ENCODE data around the gene MBNL1. TPM values are rescaled to one million over a fixed set of nuclear protein-coding genes. Genes with fewer than 3 reads are reported as not detected.

The MBNL1 gene
- 100 to 1,000 TPM; 371 to 382 TPM for total RNA-seq

DNA sequence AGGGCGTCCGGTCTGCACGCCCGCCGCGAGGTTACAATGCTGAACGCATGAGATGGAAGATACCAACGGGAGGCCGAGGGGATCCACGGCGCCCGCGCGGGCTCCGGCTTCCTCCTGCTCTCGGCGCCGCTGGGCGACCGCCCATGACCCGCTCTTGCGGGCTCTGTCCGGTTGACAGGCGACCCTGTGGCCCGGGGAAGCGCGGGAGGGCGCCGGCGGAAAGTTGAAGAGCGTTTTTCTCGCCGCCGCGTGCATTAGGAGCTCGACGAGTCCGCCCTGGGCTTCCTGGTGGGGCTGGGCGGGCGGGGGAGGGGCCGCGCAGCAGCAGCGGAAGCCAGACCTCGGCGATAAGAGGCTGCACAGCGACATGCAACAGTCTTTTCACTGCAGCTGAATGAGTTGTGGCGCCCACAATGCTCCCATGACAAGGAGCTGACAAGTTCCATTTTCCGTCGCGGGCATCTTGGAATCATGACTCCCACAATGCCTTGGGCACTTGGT lies at the start of gene MBNL1:
Gene MBNL1 (plus strand): TSS at position 375 of the 501 bp plus-strand sequence. CDS start 31,265 bp downstream, outside the sequence.
- CTCF ChIA-PET = interaction anchor here (0.6 to 1.6 kb wide), 4 partner anchors 9 to 28 kb away, joined by 3 to 8 read pairs (median 5); no protein-coding TSS in a partner anchor
- POLR2A ChIA-PET = interaction anchor here (0.6 to 3.3 kb wide), 22 partner anchors 9 to 1068 kb away, joined by 3 to 56 read pairs (median 4); no protein-coding TSS in a partner anchor

GRCh38 chr3:152219216-152219615 lies 49.5 kb upstream of the MBNL1 start:
- POLR2A ChIA-PET = no interaction called here
- CTCF ChIA-PET = interaction anchor here (1.2 kb wide), 1 partner anchor 16 kb away, joined by 3 read pairs; no protein-coding TSS in a partner anchor

GRCh38 chr3:152219769-152220255 lies 48.9 kb upstream of the MBNL1 start:
- ChIA-PET POLR2A (no interaction called here), CTCF (interaction anchor here (1.2 kb wide), 1 partner anchor 17 kb away, joined by 3 read pairs; no protein-coding TSS in a partner anchor)

GRCh38 chr3:152222327-152222726 lies 46.4 kb upstream of the MBNL1 start:
- ChIA-PET CTCF (no interaction called here), POLR2A (no interaction called here)

DNA sequence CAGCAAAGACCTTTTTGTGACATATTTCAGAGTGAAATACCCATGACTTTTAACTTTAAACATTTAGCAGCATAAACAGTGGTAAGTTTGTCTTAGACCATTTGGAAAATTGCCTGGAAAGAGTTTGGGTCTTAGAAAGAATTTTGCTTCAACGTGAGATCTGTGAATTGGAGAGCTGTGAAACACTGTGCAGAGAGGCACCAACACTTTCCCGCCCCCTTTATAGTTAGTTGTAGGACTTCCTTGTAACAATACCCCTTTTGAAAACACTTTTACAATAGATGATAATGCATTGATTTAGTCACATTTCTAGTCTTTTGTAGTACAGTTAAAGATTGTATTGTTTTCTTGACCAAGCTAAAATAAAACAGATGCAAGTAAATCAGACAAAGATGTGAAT lies 43.5 kb upstream of the MBNL1 start:
- POLR2A ChIA-PET = no interaction called here
- CTCF ChIA-PET = no interaction called here

- CTCF ChIA-PET = no interaction called here
- POLR2A ChIA-PET = no interaction called here
Observed at GRCh38 chr3:152226176-152226575, 42.6 kb upstream of the MBNL1 start.

- ChIA-PET POLR2A (no interaction called here), CTCF (no interaction called here)
Observed at GRCh38 chr3:152227027-152227426, 41.7 kb upstream of the MBNL1 start.

- POLR2A ChIA-PET = no interaction called here
- CTCF ChIA-PET = no interaction called here
Observed at GRCh38 chr3:152229692-152230091, 39.0 kb upstream of the MBNL1 start.

DNA sequence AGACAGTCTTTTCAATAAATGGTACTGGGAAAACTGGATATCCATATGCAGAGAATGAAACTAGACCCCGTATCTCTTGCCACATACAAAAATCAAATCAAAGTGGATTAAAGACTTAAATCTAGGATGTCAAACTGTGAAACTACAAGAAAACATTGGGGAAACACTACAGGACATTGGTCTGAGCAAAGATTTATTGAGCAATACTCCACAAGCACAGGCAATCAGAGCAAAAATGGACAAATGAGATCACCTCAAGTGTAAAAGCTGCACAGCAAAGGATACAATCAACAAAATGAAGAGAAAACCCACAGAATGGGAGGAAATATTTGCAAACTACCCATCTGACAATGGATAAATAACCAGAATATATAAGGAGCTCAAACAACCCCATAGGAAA lies 38.4 kb upstream of the MBNL1 start:
- POLR2A ChIA-PET = no interaction called here
- CTCF ChIA-PET = no interaction called here

DNA sequence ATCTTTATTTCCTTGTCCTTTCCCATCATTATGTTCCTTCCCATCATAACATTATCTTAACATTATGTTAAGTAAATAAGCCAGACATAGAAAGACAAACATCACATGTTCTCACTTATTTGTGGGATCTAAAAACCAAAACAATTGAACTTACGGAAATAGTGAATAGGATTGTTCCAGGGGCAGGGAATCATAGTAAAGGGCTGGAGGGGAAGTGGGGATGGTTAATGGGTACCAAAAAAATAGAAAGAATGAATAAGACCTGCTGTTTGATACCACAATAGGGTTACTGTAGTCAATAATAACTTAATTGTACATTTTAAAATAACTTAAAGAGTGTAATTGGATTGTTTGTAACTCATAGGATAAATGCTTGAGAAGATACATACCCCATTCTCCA lies 36.7 kb upstream of the MBNL1 start:
- ChIA-PET CTCF (no interaction called here), POLR2A (no interaction called here)

GRCh38 chr3:152232679-152233078 lies 36.0 kb upstream of the MBNL1 start:
- CTCF ChIA-PET = no interaction called here
- POLR2A ChIA-PET = no interaction called here

DNA sequence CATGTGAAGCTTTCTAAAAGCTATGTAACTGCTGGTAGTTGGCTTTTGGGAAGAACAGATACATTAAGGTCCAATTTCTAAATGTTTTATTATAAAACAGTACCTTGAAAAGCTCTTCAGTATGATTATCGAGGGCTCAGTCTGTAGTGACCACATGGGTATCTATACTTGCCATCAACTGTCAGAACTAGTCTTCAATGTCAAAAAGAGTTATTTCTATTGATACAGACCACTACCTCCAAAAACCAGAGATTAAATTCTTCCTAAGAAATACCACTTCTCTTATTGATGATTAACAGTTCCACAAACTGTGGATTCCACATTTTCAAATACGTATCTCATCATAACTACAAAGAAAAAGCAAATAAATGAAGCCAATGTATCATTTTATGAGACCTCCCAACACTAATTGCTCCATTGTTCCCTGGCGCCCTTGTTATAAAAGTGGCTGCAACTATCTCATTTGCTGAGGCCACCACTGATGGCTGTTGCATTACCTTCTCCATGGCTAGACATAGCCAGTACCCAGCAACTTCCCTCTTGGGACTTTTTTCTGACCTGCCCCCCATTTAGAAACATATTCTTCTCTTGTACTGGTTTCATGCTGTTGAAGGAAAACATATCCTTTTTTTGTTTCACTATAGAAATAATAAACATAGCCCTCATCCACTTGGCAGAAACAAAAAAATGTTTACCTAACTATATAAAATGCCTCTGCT lies 33.9 kb upstream of the MBNL1 start:
- ChIA-PET POLR2A (no interaction called here), CTCF (no interaction called here)

DNA sequence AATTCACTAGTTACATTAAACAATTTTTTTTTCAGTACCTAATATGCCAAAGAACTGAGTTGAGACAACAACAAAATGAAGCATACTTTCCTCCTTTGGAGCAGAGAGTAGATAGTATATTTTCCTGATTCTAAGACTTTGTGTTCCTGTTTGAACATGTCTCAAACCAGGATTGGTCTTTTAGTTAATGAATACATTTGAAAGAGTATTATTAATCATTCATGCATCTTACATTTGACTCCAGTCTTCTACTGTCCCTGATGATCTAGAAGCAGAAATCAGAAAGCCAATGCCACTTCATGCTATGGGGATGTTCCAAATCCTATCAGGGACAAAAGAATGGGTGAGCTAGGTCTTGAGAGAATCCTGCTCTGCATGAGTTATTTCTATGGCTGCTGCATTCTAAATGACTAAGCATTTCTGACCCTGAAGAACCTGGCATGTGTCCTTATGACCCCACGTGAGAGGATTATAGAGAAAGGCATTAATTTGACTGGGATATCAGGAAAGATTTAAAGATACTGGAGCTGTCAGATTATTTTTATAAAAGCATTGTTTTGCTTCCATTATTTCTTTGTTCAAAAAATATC lies 32.9 kb upstream of the MBNL1 start:
- ChIA-PET POLR2A (no interaction called here), CTCF (no interaction called here)

GRCh38 chr3:152236716-152237115 lies 32.0 kb upstream of the MBNL1 start:
- POLR2A ChIA-PET = no interaction called here
- CTCF ChIA-PET = interaction anchor here (0.6 kb wide), 1 partner anchor 166 kb away, joined by 3 read pairs; no protein-coding TSS in a partner anchor

- ChIA-PET CTCF (no interaction called here), POLR2A (no interaction called here)
Observed at GRCh38 chr3:152241142-152242017, 27.3 kb upstream of the MBNL1 start.

DNA sequence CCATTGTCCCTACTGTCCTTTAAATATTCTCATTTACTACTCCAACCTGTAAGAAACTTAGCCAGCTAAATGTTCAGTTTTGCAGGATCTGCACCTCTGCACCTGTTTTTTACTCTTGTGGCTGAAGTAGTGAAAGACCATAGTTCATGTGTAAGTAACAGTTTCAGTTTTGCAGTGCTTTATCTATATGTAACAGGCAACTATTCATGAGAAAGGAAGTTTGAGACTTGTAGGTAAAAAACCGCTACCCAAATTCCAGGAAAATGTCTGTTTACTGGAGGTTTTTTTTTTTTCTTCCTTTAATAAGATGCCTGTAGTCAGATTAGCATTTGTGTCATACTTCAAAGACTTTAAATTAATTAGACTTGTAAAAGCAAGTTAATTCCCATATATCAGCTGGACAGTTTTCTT lies 25.4 kb upstream of the MBNL1 start:
- ChIA-PET POLR2A (interaction anchor here (1.1 to 4.1 kb wide), 5 partner anchors 14 to 50 kb away, joined by 4 to 48 read pairs (median 8); partner anchors contain the start of gene MBNL1), CTCF (interaction anchor here (0.5 to 2.0 kb wide), 4 partner anchors 26 to 49 kb away, joined by 3 to 7 read pairs (median 6); partner anchors contain the start of gene MBNL1)

DNA sequence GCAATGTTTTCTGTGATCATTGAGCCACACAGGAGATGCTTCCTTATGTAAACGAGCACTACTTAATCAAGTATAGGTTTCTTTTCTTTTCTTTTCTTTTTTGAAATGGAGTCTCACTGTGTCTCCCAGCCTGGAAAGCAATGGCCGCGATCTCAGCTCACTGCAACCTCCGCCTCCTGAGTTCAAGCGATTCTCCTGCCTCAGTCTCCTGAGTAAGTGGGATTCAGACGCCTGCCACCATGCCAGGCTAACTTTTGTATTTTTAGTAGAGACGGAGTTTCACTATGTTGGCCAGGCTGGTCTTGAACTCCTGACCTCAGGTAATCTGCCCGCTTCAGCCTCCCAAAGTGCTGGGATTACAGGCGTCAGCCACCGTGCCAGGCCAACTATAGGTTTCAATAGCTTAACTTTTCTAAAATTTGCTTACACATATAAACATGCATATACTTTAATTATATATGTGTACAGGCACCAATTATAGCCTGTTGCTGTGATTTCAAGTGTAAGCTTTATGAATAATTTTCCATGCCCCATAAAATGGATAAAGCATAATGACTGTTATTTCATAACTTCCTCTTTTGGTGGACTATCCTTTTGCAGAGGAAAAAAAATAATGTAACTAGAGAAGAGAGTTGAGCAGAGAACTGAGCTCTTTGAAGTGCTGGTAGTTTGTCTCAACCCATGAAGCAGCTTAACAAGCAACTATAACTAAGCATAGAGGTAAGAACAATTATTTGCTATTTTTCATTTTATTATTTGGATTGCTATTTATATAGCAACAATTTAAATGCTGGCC lies 24.8 kb upstream of the MBNL1 start:
- POLR2A ChIA-PET = interaction anchor here (0.6 to 4.1 kb wide), 11 partner anchors 10 to 71 kb away, joined by 3 to 48 read pairs (median 4); partner anchors contain the start of gene MBNL1
- CTCF ChIA-PET = interaction anchor here (0.7 to 2.0 kb wide), 5 partner anchors 10 to 50 kb away, joined by 3 to 7 read pairs (median 4); partner anchors contain the start of gene MBNL1

GRCh38 chr3:152244517-152244888 lies 24.2 kb upstream of the MBNL1 start:
- POLR2A ChIA-PET = interaction anchor here (0.6 to 4.1 kb wide), 10 partner anchors 9 to 71 kb away, joined by 3 to 48 read pairs (median 4); partner anchors contain the start of gene MBNL1
- CTCF ChIA-PET = interaction anchor here (0.9 to 2.0 kb wide), 4 partner anchors 10 to 51 kb away, joined by 3 to 7 read pairs (median 5); partner anchors contain the start of gene MBNL1
